T-helper 2 cell (primary cell): ENCODE measurements around the gene FAN1.
A peak's percentile ranks its signal among the peaks of the same experiment; 100 is the strongest.

Experiments used
- DNase-seq, 5 experiments: peaks; one replicate each; pipeline versions ENCODE4 v3.0.0 to v3.0.0-alpha.2; 2012 to 2022

The FAN1 gene

DNA sequence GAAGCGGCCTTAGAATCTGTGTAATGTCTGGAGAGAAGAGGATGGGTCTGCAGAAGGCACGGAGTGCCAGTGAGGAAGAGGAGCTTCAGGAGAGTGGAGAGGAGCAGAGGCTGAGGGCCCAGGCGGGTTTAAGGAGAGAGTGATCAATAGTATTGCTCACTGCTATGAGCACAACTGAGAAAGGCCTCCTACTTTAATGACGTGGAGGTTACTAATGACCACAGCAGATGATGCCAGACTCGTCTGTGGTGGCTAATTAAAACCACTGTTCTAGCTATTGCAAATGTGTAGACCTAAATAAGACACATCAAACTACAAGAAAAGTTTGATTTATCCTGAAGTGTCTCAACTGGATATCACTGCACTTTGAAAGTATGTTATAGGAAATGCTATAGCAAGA is 54.5 kb downstream of the FAN1 start:
- no peak for DNase-seq

DNA sequence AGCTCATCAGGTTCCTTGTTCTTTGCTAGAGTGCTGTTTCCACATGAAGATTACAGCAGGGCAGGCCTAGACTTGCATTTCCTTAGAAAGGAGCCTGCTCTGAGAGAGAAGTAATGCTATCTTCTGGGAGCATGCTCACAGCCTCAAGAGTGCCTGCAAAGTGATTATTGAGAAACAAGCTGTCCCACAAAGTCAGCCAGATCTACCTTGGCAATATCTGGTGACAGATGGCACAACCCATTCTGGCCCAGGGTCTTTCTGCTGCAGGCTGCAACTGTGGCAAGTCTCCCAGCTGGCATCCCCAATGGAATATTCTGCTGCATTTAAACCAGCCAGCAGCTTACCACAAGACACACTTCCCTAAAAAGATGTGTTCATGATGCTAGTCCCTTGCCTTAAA is 58.4 kb downstream of the FAN1 start:
- no peak for DNase-seq

DNA sequence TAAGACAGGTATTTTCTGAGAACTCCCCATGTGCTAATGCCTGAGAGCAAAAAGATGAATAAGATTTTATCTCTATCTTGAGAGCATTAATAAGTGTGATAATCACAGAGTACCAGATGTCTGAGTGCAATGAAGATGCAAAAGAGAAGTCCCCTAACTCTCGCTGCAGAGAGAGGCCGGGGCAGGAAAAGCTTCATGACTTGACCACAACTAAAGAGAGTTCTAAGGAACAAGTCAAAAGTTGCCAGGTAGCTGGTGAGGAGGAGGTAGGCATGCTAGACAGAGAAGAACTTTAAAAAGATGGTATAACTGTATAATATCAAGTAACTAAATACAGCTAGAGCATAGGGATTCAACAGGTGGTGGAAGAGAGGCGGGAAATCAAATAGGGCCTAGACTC is 58.9 kb downstream of the FAN1 start:
- no peak for DNase-seq

- DNase-seq = no peak
Measured at GRCh38 chr15:30963681-30964080, 60.0 kb downstream of the FAN1 start.

DNA sequence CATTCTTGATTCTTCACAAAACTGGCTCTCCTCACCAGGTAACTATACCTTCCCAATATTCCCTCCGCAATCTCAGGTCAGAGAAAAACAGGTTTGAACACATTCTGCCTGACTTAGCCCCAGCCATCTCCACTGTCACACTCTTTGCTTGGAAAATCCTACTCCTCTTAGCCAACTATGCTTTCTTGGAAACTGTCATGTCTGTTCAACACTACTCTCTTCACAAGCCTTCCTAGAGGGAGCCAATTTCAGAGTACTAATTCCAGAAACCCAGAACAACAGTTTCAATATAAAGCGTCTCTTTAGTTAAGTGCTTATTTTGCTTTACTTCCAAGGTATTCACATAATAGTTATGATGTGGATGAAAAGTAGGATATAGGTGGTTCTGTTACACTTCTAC is 66.0 kb downstream of the FAN1 start:
- DNase-seq = no peak

DNA sequence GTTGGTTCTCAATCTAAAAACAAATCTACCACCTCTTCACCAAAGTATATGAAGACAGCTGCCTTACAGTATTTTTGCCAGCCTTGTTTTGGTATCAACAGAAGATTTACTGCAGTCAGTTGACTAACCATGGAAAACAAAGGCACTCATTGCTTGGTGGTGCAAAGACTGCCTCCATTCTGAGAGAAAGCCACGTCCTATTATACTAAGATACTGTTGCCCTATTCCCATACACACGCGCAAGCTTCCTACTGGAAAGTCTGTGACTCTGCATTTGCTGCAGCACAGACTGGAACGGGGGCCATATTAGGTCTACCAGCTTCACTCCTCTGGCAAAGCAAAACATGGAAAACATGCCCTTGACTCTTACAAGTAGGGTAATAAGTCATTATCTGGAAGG is 69.7 kb downstream of the FAN1 start:
- peak in 1 of 5 experiments; percentile 43 for DNase-seq

GRCh38 chr15:30974112-30974511 is 70.4 kb downstream of the FAN1 start:
- DNase-seq = no peak

- no peak for DNase-seq
Measured at GRCh38 chr15:30978328-30978727, 74.6 kb downstream of the FAN1 start.

GRCh38 chr15:30979457-30979856 is 75.7 kb downstream of the FAN1 start:
- DNase-seq = peak in 1 of 5 experiments; percentile 38

DNA sequence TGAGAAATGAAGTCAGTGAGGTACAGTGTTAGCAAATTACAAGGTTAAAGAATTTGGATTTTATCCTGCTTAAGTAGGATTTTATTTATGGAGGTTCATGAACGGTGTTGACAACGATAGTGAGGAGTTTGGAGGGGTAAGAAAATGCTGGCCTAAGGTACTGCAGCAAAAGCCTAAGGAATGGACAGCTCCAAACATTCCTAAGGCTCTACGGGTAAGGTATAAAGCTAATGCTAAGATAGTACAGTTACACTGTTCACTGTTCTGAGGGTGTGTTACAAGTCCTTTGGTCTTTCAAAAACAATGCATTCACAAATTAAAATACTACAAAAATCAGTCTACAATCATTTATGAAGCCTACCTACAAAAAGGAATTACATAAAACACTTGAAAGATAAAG is 80.4 kb downstream of the FAN1 start:
- no peak for DNase-seq

DNA sequence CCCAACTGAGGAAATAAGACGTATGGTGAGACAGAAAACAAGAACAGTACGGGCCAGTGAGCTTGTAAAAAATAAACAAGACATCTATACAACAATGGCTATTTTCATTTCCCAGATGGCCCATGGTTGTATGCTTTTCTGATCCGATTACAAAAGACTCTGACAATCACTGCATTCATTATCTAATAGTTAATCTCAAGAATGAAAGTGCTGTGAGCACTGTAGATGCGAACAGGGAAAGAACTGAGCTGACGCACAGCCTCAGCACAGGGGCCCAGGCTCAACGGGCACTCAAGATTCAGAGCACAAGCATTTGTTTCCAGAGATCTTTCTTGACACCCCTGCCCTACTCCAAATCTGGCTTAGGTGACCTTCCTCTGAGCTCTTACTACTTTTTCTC is 80.8 kb downstream of the FAN1 start:
- no peak for DNase-seq

- no peak for DNase-seq
Measured at GRCh38 chr15:30985081-30985531, 81.4 kb downstream of the FAN1 start.

GRCh38 chr15:30990036-30990435 is 86.3 kb downstream of the FAN1 start:
- peak in 1 of 5 experiments; percentile 33 for DNase-seq

GRCh38 chr15:30990446-30991254 is 86.9 kb downstream of the FAN1 start:
- no peak for DNase-seq

DNA sequence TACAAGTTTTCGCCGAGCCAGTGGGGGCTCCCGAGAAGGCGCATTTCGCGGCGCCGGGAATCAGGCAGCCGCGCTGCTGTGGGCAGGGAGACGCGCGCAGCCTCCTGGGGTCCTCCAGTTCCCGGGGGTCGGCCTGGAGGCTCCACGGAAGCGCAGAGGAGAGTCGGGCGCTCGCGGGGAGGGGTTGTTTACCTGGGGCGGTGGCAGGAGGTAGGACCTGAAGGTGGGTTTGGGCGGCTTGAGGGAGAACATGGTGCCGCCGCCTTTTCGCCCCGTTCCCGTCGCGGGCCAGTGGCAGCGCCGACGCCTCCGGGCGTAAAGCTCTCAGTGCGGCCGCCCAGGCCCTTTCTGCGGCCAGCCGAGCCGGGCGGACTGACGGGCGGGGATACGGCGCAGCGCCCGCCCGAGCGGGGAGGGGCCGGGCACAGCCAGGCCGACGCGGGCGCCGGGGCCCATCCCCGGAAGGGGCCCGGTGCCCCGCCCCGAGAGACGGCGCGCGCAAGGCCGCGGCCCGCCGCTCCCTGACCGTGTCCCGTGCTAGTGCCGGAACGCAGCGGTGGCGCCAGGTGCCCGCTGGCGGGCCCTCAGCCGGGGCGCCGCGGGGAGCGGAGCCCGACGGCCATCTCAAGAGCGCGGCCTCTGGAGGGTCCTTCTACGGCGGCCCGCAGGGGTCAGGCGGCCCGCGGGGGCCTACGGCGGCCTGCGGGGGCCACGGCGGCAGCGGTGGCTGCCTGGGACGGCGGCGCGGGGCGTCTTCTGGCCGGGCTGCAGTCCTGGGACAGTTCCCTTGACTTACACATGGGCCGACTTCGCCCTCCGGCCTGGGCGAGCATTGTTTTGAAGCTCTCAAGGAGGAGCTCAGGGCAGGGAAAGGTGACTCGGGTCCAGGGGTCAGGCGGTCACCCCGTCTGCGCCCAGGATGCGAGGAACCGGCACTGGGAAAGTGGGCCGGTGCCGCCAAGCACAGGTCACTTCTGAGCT is 87.8 kb downstream of the FAN1 start, which contains the start of gene MTMR10:
TSS of gene MTMR10 (minus strand) at position 374 of the 981 bp plus-strand sequence. CDS start at position 252, 122 bp downstream.
- DNase-seq = peak; percentile 54 to 86 (median 62)

- DNase-seq = no peak
Measured at GRCh38 chr15:30992249-30992864, 88.6 kb downstream of the FAN1 start.
